K562 (cell line): ENCODE results near the gene RPL19. TPM values are rescaled to one million over a fixed set of nuclear protein-coding genes. Genes with fewer than 3 reads are reported as not detected.
A peak's percentile ranks its signal among the peaks of the same experiment; 100 is the strongest.

Experiments used
- AFF1 ChIP-seq, 2 experiments: fragments of 450-650 bp; IDR thresholded peaks; 2 replicates each; pipeline ENCODE4 v1.6.1; 2018; ENCODE audit warnings: mild to moderate bottlenecking in 2 of 2, low read depth in 1 of 2; ENCODE audit not compliant: partially characterized antibody in 2 of 2
- CREM ChIP-seq: IDR thresholded peaks from 2 replicates; pipeline ENCODE4 v1.6.1; 2014; ENCODE audit warnings: antibody characterized with exemption, low read depth
- EGR1 ChIP-seq: fragments of 450-650 bp; conservative IDR thresholded peaks from 2 replicates; pipeline ENCODE4 v1.6.1; 2017; ENCODE audit warnings: mild to moderate bottlenecking
- EP300 ChIP-seq: IDR thresholded peaks from 2 replicates; pipeline ENCODE4 v1.6.1; 2012; ENCODE audit warnings: low read length, improper control_type of control experiment
- FOS ChIP-seq: IDR thresholded peaks from 3 replicates; pipeline ENCODE4 v1.6.1; 2011; ENCODE audit not compliant: insufficient read length; ENCODE audit errors: extremely low read depth
- KDM2B ChIP-seq: fragments of 250-450 bp; sonication (Bioruptor Pico); IDR thresholded peaks from 2 replicates; pipeline ENCODE4 v1.8.0; 2021; ENCODE audit warnings: mild to moderate bottlenecking, moderate library complexity
- MAZ ChIP-seq, 2 experiments: fragments of 450-650 bp in 1 of 2; sonication (generic) in 1 of 2; formaldehyde crosslinking; IDR thresholded peaks in 1 of 2; conservative IDR thresholded peaks in 1 of 2; 2 replicates each; pipeline versions ENCODE4 v1.4.0 to v1.5.0; 2020; ENCODE audit warnings: mild to moderate bottlenecking in 1 of 2, missing genetic modification reagents in 1 of 2
- MYNN ChIP-seq, 2 experiments: sonication (generic); formaldehyde crosslinking in 1 of 2; IDR thresholded peaks; 2 replicates each; pipeline versions ENCODE4 v1.5.0 to v1.6.1; 2016 to 2020; ENCODE audit warnings: antibody characterized with exemption in 1 of 2, missing genetic modification reagents in 1 of 2
- NFATC3 ChIP-seq: fragments of 450-650 bp; IDR thresholded peaks from 2 replicates; pipeline ENCODE4 v1.6.1; 2017; ENCODE audit warnings: mild to moderate bottlenecking
- PREB ChIP-seq: sonication (generic); formaldehyde crosslinking; IDR thresholded peaks from 2 replicates; pipeline ENCODE4 v1.8.1; 2023; ENCODE audit warnings: mild to moderate bottlenecking, missing genetic modification reagents
- SMC3 ChIP-seq: conservative IDR thresholded peaks from 2 replicates; pipeline ENCODE4 v1.6.1; 2011; ENCODE audit warnings: low read depth, low read length, improper control_type of control experiment; ENCODE audit not compliant: insufficient read depth
- TCF15 ChIP-seq: fragments of 250-450 bp; sonication (Bioruptor Pico); IDR thresholded peaks from 2 replicates; pipeline ENCODE4 v1.8.0; 2022; ENCODE audit warnings: moderate library complexity, mild to moderate bottlenecking, inconsistent platforms
- YBX1 ChIP-seq: fragments of 450-650 bp; IDR thresholded peaks from 2 replicates; pipeline ENCODE4 v1.7.1; 2016; ENCODE audit warnings: mild to moderate bottlenecking
- ZBTB8A ChIP-seq: fragments of 450-650 bp; IDR thresholded peaks from 2 replicates; pipeline ENCODE4 v1.6.1; 2018; ENCODE audit warnings: mild to moderate bottlenecking, moderate library complexity; ENCODE audit not compliant: partially characterized antibody
- ZNF175 ChIP-seq: fragments of 200-800 bp; sonication (Bioruptor generic); IDR thresholded peaks from 2 replicates; pipeline ENCODE4 v1.6.1; 2016; ENCODE audit warnings: low read depth, mild to moderate bottlenecking, missing genetic modification characterization, missing compliant biosample characterization
- ZNF395 ChIP-seq: fragments of 200-800 bp; sonication (Bioruptor generic); IDR thresholded peaks from 2 replicates; pipeline ENCODE4 v1.6.1; 2017; ENCODE audit warnings: missing genetic modification characterization, missing compliant biosample characterization
- polyA plus RNA-seq, 8 experiments: library from polyadenylated mRNA; depleted of rRNA in 4 of 8; stranded (reverse) in 5 of 8; unstranded in 3 of 8; fragments of >200 nt; fragmentation: Nextera tagmentation in 2 of 8; fragmentation: Illumina TruSeq in 1 of 8; extraction: Ambion mirVana in 2 of 8; extraction: Trizol in 1 of 8; gene quantifications; 2 replicates each; pipeline versions ENCODE4 v1.2.1 to v1.2.3, GENCODE V29; 2011 to 2014; ENCODE audit warnings: inconsistent platforms in 1 of 8, missing spikeins in 1 of 8
- total RNA-seq, 7 experiments: library from RNA; depleted of rRNA in 6 of 7; stranded (reverse); fragments of >200 nt in 6 of 7; fragmentation: Illumina TruSeq in 2 of 7; extraction: Trizol in 2 of 7; gene quantifications; 2 replicates each; pipeline versions ENCODE4 v1.2.1 to v1.2.3, GENCODE V29; 2011 to 2021; ENCODE audit warnings: low replicate concordance in 1 of 7

RPL19 gene
- total and polyA plus RNA-seq, 9 of the 15 experiments (the other 6 are each of a cell fraction or from before 2014, with no cell fraction given): 2,263 to 4,614 (median 3,727) TPM

GRCh38 chr17:39153599-39154051, 46.5 kb upstream of the RPL19 start (continued):
- TF ChIP-seq EP300 (peak; percentile 71), MYNN (IDR thresholded peaks at IDR 0.05) (0 out of 2 replicates have a peak, but pooled peaks have one; percentile 5), MYNN (CRISPR knock-in tag; IDR thresholded peaks at IDR 0.05) (no peak), KDM2B (CRISPR knock-in tag) (peak; percentile 22; the same call in 1 of the 2 replicates), MAZ (CRISPR knock-in tag; conservative IDR thresholded peaks at IDR 0.05 in 1 of 2, IDR thresholded peaks at IDR 0.05 in 1 of 2) (peak in 1 of 2 experiments; percentile 8; a peak in 1 of 4 replicates), ZNF395 (CRISPR knock-in tag) (0 out of 2 replicates have a peak, but pooled peaks have one; percentile 41), AFF1 (IDR thresholded peaks at IDR 0.05; ENCODE audit: low read depth in 1 of 2, partially characterized antibody in 2 of 2) (peak in 1 of 2 experiments; percentile 74), FOS (peak; percentile 4), ZBTB8A (peak; percentile 88), NFATC3 (0 out of 2 replicates have a peak, but pooled peaks have one; percentile 43), SMC3 (no peak), CREM (peak; percentile 25; the same call in 1 of the 2 replicates), TCF15 (0 out of 2 replicates have a peak, but pooled peaks have one; percentile 22), EGR1 (no peak), PREB (0 out of 2 replicates have a peak, but pooled peaks have one; percentile 24), ZNF175 (0 out of 2 replicates have a peak, but pooled peaks have one; percentile 13), YBX1 (no peak)
- TF ChIP-seq, all 486 proteins: peak for 66
